Measurements from ENCODE around the gene OR14C36.
"Not testable (repeated sequence)": the region's sequence is repeated elsewhere in the genome, so short reads cannot be mapped to it uniquely, and the experiment has no call there.

The OR14C36 gene, protein sequence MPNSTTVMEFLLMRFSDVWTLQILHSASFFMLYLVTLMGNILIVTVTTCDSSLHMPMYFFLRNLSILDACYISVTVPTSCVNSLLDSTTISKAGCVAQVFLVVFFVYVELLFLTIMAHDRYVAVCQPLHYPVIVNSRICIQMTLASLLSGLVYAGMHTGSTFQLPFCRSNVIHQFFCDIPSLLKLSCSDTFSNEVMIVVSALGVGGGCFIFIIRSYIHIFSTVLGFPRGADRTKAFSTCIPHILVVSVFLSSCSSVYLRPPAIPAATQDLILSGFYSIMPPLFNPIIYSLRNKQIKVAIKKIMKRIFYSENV

GRCh38 chr1:248348475-248348874 is at the start of gene OR14C36:
OR14C36 (plus strand) TSS chr1:248348775; CDS start chr1:248348775, 0 bp downstream.
- no peak for DNase-seq

DNA sequence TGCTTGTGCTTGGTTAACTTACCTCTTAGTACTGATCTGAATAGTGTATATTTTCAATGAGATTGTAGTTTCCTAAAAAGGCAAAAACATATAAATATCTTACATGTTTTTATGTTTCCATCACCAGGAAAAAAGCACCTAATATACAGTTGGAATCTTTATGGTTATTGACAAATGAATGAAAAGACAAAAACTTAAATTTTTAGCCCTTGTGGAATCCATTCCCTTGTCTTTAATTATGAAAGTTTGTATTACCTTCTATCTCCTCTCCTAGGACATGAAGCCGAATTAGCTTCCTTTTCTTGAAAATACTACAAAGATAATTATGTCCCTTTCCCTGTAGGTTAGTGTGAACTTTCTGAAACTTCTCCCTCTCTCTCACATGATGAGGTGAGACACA is 45.3 kb upstream of the OR14C36 start, which contains the start of gene OR2T12:
TSS of gene OR2T12 (minus strand) at position 101 of the 400 bp plus-strand sequence. CDS start 7,846 bp downstream, outside the sequence.
- DNase-seq = no peak

- DNase-seq = not testable (repeated sequence)
Observed at GRCh38 chr1:248305672-248306071, 42.9 kb upstream of the OR14C36 start.

- DNase-seq = no peak
Observed at GRCh38 chr1:248306103-248306502, 42.5 kb upstream of the OR14C36 start.

- not testable (repeated sequence) for DNase-seq
Observed at GRCh38 chr1:248306740-248307139, 41.8 kb upstream of the OR14C36 start.

- DNase-seq = no peak
Observed at GRCh38 chr1:248316796-248317195, 31.8 kb upstream of the OR14C36 start.

DNA sequence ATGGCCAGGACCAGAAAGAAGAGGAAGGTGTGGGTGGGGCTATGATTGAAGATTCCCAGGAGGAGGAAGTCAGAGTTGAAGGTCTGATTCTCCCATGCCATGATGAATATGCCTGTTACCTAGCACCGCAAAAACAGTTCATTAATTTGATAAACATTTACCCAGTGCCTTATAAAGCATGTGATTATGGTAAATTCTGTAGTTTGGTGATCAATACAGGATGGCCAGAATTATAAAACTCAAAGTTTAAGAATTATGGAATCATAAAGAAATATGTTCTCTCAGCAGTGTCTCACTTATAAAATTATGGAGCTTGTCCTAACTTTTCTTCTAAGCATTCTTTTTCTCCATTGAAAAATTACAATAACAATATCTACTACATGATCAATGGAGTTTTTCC is 24.1 kb upstream of the OR14C36 start, which contains the start of gene OR2M7:
TSS of gene OR2M7 (minus strand) at position 101 of the 400 bp plus-strand sequence. CDS start at position 101, 0 bp downstream.
- no peak for DNase-seq

DNA sequence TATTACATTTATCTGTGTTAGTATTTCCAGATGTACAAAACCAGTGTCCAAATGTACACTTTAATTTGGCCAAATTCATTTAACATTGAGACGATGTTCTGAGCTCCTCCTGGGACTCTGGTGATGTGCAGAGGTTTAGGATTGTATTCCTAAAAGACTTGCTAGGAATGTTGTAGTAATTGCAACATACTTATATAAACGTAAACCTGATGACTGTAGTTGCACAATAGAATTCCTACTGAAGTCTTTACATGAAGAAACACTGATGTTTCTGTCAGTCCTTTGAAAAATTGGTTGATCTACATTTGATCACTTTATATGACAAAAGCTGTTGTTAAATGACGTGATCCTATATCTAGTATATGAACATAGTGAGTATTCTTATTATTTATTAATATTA is 5.1 kb upstream of the OR14C36 start:
- no peak for DNase-seq

DNA sequence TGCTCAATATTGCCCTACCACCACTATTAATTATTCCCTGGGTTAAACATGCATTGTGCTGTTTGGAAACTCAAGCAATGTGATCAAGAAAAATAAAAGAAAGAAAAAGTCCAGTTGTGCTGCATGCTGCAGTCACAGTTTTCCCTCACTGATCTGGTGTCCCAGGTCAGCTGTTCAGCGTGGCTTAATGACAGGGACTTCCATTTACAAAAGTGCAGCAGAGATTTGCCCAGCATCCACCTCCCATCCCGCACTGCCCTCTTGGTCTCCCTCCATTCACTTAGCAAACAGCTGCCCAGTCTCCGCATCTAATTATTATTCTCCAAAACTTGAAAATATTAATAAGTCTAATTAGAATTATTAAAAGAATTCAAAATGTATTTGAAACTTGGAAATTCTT is 10.8 kb downstream of the OR14C36 start:
- no peak for DNase-seq

DNA sequence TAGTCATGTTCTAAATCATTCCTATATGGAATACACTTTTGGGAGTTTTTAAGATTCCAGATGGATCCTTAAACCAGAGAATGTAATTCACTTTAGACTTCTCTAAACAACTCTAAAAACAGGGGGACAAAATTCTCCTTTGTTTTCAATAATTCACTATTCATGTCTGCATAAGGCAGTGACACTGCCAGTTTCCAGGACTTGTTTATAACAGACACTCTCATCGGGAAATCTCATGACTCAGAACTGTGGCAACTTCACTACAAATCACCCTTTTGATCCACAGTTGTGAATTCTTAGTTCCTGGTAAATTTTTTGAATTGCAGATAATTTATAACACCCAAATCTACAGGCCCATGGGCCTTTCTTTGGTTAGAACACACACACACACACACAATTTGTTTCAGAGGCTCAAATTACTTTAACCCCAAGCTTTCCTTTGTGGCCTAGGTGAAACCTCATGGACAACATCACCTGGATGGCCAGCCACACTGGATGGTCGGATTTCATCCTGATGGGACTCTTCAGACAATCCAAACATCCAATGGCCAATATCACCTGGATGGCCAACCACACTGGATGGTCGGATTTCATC is 12.6 kb downstream of the OR14C36 start, which contains the start of gene OR2T4:
TSS of gene OR2T4 (plus strand) at position 545 of the 595 bp plus-strand sequence. CDS start at position 545, 0 bp downstream.
- DNase-seq = no peak

DNA sequence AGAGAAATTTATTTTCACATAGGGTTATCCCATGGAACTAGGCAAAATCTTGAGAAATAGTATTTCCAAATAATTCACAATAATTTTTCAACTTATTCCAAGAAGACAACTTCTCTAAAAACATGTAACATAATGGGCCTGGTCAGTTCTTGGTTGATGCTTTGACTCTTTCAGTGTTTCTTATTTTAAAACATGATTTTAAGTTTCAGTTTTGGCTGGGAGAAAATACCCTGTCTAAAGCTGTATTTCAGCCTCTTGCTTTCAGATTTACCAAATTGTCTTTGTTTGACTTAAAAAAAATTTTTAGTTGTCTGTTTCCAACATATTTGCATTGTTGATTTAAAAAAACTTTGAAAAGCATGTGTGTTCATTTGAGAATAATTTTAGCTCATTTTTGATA is 18.0 kb downstream of the OR14C36 start:
- DNase-seq = no peak

GRCh38 chr1:248372394-248372793 is 23.8 kb downstream of the OR14C36 start:
- DNase-seq = no peak

GRCh38 chr1:248373761-248374160 is 25.2 kb downstream of the OR14C36 start:
- DNase-seq = no peak

DNA sequence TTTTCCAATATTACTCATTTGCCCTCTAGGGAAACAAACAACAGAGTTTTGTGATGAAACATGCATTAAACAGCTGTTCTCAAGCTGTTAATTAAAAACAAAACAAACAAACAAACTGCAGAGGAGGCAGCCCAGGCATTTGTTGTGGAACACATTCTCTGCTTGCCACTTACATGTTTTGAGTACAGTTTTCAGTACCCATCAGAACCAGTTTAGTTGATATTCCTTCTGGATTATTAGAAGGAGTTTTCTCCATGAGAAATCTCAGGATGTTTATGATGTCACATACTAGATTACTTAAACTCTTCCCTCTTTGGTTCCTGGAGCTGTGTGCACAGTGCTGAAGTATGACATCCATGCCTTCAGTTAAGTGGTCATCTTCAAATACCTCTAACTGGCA is 26.9 kb downstream of the OR14C36 start, which contains the start of gene OR2T6:
TSS of gene OR2T6 (plus strand) at position 301 of the 400 bp plus-strand sequence. CDS start 11,863 bp downstream, outside the sequence.
- DNase-seq = no peak

GRCh38 chr1:248376916-248377315 is 28.3 kb downstream of the OR14C36 start:
- no peak for DNase-seq

DNA sequence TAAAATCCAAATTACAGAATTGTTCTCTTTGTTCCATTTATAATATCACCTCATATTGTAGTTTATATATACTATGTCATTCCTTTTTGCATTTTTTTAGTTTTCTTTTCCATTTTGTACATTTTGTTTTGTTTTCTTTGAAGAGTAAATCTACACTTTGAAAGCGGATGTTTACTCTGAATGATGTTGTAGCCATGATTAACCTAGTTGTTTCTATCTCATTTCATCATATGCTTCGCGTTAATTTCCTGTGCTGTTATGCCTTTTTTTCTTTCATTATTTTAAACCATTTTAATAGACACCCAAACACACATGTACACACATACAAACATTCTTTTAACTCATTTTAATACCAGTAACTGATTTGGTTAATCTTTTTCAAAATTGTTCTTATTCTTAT is 32.3 kb downstream of the OR14C36 start:
- no peak for DNase-seq

DNA sequence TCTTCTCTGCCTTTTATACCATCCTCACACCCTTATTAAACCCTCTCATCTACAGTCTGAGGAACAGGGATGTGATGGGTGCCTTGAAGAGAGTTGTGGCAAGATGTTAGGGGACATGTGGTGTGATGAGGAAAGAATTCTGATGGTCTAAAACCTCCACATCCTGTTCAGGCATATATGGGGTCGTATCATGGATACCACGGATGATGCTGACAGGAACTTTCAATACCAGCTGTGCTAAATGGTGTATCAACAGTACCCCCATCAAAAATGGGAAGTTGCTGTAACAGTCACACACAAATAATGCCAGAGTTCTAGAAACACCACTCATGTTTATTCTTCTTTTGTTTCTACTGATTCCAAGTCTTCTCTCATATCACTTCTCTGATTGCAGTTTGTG is 39.9 kb downstream of the OR14C36 start:
- DNase-seq = no peak

GRCh38 chr1:248393050-248393449 is 44.5 kb downstream of the OR14C36 start:
- no peak for DNase-seq
